NCI-H460 (cell line): Measurements from ENCODE around the gene BTG3. TPM values are rescaled to one million over a fixed set of nuclear protein-coding genes. Genes with fewer than 3 reads are reported as not detected.

Experiments used
- DNase-seq: peaks from one replicate; pipeline ENCODE4 v3.0.0-alpha.2; 2016; ENCODE audit warnings: low read depth; ENCODE audit errors: extremely low read depth
- polyA plus RNA-seq: library from polyadenylated mRNA; depleted of rRNA; stranded (reverse); fragments of >200 nt; gene quantifications from 2 replicates; pipeline ENCODE4 v1.2.3, GENCODE V29; 2014; cell fraction: nucleus; rRNA removed
- total RNA-seq: library from RNA; depleted of rRNA; stranded (reverse); fragments of >200 nt; shearing (Covaris generic); gene quantifications from 2 replicates; pipeline ENCODE4 v1.2.3, GENCODE V29; 2014; rRNA removed

BTG3 gene, protein sequence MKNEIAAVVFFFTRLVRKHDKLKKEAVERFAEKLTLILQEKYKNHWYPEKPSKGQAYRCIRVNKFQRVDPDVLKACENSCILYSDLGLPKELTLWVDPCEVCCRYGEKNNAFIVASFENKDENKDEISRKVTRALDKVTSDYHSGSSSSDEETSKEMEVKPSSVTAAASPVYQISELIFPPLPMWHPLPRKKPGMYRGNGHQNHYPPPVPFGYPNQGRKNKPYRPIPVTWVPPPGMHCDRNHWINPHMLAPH
- total RNA-seq, result 43.1 and 44.0 TPM in 2 replicates
- 60.7 and 100 TPM in 2 replicates for polyA plus RNA-seq

DNA sequence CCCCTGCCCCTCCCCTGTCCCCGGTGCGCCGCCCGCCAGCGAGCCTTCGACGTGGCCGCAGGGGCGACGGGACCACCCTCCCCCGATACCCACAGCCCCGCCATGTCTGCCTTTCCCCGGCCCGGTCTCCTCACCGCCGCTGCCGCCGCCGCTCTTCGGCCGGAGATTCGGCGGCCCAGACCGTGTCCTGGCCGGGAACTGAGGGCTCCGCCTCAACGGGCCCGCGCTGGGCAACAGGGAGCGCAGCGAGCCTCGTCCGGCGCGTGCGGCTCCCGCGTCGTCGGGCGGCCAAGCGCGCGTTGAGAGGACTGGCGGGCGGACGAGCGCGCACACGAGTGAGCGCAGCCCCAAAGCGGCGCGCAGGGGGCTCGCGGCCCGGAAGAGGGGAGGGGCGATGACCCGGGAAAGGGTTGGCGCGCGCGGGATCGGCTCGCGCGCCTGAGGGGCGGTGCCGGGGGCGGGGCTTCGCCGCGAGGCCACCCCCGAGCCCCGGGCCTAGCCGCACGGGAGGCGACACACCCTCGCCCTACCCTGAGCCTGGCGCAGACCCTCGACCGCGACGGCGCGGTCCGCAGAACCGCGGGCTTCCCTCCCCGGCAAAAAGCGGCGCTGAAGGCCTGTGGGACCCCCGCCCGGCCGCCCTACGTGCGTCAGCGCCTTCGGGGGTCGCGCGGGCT lies at the start of gene BTG3:
TSS of gene BTG3 (minus strand) at position 337 of the 677 bp plus-strand sequence. CDS start 3,757 bp downstream, outside the sequence.
- peak; percentile 68 for DNase-seq

DNA sequence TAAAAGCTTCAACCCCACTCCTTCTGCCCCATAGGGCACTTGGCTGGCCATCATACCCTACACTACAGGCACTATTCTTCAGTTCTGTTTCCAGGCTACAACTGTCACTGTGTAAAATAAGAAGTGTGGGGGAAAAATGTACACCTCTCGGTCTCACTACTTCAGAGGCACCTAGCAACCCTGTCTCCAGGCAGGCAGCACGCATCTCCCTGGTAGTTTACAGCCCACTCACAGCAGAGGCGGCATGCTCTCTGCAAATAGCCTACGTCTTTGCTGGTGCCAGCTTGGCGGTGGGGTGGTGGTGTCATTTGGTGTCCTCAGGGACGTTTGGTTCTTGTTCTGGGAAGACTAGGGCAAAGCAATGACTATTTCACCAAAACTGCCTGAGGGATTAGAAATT lies 48.2 kb upstream of the BTG3 start:
- no peak for DNase-seq

DNA sequence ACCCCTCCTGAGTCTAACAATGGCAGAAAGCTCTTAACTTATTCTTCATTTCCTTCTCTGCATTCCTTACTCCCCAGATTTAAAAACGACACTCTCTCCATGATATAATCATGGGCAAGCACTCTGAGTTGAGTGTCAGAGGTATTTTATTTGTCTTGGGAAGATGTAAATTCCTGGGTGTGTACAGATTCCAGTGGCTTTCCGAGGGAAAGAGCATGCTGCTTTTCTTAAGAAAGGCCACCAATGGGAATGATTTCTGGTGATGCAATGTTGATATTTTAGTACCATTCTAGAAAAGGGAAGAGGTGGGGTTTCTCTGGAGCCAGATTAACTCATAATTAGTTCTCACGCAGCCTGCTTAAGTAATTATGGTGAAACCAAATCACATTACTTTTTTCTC lies 47.8 kb upstream of the BTG3 start:
- DNase-seq, result no peak

DNA sequence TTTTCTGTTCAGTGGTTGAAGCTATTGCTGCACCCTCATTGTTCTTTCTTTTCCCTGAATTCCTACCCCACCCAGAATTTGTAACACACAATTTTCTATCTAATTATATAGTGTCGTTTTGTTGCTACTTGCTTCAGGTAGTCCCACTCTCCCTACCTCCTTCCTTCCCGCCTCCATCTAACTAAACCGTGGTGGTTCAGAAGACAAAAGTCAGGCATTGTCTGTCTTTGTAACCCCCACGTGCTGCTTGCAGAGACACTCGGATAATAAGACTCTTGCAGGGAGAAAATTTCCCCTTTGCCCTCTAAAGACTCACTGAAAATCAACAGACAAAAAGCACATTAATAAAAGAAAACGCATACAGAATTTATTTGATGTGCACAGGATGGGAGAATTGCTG lies 46.2 kb upstream of the BTG3 start:
- no peak for DNase-seq

DNA sequence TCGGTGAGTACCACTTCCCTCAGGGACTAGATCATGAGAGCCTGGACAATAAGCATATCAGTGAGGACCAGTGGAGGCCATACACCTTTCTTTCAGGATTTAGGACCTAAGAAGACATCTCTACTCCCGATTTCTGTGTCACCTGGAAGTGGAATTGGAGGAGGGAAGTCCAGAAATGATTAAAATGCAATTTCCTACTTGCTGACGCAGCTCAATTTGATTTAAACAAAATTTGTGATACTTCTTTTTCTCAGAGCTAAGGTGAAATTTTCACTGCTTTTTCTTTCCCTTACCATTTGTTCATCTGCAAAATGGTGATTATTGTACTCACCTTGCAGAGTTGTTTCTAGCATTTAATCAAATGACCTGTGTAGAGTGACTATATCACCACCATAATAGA lies 38.8 kb upstream of the BTG3 start:
- DNase-seq, result no peak

DNA sequence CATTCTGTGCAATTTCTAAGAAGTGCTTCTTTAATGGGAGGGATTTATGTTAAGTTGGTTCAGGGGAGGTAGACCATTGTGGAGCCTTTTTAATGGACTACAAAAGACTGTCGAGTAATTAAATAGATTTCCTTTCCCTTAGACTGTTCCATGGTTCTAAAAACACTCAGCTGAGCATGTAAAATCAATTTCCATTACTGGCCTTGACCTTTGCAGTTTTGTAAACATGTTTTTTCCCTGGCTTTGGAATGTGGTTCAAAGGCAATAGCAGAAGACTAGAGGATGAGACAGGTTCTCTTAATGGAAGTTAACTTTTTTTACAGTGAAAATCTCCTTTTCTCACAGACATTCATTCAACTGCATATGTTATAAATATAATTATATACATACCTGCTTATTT lies 37.6 kb upstream of the BTG3 start:
- no peak for DNase-seq

DNA sequence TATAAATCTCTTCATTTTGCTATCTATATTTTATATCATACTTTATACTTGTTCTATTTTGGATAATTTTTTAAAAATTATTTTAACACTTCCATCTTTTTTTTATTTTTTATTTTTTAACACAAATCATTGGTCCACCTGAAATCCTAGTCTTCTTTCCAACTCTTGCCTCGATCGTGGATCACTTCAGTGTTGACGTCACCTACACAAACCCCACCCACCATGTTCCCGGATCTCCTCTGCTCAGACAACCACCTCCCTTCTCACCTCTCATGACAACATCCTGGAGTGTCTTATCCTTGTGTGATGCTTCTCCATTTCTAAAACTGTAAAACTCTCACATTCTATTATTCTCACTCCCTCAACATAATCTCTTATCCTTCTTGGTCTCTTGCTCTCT lies 34.1 kb upstream of the BTG3 start:
- no peak for DNase-seq

DNA sequence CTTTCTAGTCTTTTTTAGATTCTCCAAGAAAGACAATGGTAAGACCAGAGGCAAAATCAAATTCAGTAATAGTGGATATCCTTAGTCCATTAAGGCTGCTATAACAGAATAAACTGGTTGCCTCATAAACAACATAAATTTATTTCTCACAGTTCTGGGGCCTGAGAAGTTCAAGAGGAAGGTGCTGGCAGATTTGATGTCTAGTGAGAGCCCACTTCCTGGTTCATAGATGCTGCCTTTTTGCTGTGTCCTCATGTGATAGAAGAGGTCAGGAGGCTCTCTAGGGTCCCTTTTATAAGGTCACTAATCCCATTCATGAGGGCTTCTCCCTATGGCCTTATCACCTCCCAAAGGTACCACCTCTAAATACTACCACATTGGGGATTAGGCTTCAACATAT lies 31.5 kb upstream of the BTG3 start:
- no peak for DNase-seq

DNA sequence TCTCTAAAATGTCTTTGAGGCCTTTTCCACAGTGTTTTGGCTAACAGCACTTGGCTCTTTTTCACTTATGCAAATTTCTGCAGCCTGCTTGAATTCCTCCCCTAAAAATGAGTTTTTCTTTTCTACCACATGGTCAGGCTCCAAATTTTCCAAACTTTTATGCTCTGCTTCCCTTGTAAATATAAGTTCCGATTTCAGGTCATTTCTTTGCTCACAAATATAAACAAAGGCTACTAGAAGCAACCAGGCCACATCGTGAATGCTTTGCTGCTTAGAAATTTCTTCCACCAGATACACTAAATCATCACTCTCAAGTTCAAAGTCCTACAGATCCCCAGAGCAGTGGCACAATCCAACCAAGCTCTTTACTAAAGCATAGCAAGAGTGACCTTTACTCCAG lies 28.1 kb upstream of the BTG3 start:
- DNase-seq, result no peak

DNA sequence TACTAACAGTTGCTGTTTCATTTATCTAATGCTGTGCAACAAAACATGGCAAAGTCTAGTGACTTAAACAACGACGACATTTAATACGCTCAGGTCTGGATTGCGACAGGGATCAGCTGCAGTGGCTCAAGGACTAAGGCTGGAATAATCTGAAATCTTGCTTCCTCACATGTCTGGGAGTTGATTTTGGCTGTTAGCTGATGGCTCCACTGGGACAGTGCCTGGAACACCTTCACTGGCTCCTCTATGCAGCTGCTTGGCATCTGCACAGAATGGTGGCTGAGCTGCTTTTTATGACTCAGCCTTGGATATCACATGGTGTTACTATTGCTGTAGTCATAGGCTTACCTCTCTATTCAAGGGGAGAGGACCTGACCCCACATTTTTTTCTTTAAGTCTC lies 24.0 kb upstream of the BTG3 start:
- no peak for DNase-seq

DNA sequence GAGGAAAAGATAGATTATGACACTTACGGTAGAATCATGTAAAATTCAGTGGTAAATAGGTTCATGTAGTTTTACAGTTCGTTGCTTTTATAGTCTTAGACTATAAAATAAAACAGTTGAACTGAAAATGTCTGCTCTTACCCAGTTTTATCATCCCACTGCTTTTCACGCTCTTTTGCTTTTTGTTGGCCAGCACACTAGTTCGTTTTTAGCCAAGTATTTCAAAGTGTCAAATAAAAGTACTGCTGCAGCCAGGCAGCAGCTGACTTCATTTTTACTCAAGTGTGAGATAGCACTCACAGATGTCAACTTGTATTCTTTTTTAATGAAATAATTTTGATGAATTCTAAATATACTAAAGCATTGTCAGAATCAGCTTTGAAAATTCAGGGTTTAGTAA lies 18.5 kb upstream of the BTG3 start:
- no peak for DNase-seq

DNA sequence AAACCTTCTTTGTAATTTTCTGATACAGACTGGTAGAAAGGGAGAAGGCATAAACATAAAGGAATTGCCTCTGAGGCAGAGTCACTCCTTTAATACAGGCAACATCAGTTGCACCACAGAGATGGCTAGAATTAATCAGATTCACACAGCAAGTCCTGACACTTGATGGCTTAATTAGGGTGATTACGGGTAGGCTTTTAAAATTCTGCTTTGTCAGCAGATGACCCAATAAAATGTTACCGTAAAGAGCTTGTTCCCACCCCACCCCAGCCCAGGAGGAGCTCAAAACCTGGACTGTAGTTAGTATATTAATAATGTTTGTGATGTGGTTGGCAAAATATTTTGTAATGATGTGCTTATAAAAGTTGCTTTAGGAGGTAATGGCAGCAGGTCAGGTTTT lies 9.3 kb upstream of the BTG3 start:
- no peak for DNase-seq

DNA sequence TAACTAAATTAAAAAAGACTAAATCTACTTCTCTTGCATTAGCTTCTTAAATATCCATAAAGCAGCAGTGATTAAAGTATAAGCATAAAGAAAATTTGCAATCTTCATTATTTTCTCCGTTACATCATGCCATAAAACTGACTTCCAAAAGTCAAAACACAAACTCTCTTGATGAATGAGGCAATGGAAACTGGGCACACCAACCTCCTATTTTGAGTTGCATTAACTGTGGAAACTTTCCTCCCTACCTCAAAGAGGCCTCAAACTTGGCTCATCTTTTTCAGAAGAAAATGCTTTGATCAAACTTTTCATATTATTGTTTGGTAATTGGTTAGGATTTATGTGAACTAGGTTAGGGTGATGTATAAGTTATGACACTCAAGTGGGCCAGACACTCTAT lies 4.1 kb upstream of the BTG3 start:
- no peak for DNase-seq

DNA sequence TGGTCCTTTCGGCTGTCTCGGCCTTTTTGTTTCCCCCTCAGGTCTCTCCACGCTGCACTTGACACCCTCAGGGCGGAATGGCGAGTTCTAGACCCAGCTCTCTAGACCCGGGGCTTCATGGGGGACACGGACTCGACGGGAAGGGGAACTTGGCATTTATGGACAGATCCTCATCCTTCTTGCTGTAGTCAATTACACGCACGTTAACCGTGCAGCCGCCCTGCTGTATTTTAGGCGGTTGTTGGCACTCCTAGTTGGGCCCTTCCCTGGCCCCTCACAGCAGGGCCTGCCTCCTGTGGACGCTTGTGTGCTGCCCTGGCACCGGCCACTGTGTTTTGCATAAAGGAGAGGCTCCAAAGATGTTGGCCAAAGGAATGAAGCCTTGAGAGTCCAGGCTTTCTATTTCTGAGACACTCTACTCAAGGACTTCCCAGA lies 558 bp upstream of the BTG3 start:
- no peak for DNase-seq

DNA sequence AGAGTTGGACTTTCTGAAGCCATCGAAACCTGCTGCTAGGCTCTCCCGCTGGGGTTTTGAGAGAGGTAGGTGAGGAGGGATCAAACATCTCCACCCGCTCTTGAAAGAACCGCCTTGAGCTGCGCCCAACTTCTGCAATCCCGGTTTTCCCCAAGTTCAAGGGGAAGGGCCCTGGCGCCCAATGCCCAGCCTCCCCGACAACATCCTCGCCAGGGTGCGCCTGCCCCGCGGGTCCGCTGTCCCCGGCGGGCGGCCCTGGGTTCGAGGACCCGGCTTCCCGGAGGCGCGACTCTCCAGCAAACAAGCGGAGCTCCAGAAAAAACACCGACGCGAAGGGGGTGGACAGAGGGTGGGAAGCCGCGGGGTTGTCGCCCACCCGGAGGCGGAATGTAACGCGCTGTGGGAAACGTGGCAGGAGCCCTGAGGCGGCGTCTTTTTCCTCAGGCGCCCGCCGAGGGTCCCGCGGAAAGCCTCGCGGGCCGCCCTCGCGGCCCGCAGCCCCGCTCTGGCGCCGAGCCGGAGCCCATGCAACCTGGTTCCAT lies 607 bp downstream of the BTG3 start:
- no peak for DNase-seq

DNA sequence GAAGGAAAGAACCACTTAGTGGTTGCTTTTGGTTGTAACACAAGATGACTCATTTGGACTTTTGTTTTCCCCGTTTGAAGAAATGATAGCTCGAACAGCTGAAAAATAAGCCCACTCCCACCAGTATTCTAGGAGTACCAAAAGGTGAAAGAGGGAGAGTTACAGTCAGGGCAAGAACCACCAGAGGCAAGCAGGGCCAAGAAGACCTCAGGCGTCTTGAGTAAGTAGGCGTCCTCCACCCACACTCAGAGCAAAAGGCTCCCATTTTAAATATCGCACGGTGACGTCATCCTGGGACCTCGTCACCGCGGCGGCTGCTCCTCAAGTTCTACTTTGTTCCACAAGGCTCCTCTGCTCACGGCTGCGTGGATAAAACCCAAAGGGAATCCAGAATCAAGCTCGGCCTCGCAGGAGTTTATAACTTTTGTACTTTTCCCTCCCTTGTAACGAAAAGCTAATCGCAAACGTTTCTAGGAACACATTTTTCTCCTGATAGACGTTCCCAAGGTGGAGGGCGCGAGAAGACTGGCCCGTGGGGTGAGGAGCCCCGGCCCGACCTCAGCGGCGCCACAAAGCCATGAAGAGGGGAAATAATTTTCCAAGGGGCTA lies 1.2 kb downstream of the BTG3 start:
- DNase-seq, result peak; percentile 65

DNA sequence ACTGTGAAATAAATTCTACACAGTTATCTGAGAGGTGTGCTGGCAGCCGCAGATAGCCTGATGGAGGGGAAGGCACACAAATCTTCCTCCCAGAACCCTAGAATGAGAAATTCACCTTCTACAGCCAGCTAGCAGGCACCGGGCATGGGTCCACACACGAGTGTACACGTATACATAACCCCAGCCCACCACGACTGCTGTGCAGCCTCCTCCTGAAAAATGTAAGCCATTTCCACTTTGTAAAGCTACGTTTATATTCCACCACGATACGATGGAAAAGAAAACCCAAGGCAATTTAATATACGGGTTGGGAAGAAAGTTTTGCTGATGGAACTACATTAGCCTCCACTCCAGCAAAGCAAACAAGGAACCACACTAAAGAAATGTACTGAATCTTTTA lies 1.8 kb downstream of the BTG3 start:
- DNase-seq, result no peak

DNA sequence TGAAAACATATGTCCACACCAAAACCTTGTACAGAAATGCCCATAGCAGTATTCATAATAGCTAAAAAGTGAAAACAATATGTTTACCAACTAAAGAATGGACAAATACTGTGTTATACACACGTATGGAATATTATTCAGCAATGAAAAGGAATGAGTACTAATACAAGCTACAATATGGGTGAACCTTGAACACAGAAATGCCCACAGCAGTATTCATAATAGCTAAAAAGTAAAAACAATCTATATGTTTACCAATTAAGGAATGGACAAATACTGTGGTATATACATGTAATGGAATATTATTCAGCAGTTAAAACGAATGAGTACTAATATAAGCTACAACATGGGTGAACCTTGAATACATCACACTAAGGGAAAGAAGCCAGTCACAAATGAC lies 3.0 kb downstream of the BTG3 start:
- no peak for DNase-seq

DNA sequence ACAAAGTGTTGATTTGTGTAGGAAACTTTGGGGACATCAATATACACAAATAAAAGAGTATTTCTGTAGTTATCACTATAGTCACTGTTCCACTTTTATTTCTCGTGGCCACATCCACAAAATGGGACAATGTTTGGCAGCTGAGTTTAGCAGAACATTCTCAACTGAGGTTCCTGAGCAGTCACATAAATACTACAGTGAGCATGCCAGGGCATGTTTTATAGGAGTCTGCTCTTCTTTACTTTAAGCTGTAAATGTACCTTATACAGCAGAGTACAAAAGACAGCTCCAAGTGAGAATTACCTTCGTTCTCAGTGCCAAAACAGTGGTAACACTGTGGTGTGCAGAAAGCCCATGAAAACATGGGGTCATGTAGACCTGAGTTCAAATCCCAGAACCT lies 5.0 kb downstream of the BTG3 start:
- DNase-seq, result no peak

DNA sequence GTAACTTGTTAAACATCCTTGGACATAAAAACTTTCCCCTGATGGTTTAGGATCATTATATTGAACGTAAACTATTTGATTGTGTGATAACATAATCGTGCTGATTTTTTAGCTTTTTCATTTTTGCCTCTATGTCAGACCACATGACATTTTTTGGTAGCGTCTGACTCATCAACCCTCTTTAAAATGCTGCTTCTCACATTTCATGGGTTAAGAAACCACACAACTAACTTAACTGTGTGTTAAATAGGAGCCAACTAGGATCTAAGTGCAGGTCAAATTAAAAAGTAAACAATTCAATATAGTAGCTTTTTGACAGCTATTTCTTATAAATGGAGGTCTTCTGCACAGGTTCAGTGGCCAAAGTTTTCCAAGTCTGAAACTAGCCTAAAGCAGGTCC lies 9.8 kb downstream of the BTG3 start:
- DNase-seq, result no peak

DNA sequence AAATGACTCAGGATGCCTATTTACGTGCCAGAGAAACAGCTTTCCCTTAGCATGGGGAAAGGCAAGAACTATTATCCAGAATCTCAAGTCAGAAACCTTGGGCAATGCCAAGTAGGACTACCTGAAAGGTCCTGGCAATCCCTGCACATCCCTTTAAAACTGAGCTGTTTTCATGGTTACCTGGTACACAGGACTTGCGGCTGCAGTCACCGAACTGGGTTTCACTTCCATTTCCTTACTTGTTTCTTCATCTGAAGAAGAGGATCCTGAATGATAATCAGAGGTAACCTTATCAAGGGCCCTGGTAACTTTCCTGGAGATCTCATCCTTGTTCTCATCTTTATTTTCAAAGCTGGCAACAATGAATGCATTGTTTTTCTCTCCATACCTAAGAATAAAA lies 14.3 kb downstream of the BTG3 start:
- DNase-seq, result no peak

DNA sequence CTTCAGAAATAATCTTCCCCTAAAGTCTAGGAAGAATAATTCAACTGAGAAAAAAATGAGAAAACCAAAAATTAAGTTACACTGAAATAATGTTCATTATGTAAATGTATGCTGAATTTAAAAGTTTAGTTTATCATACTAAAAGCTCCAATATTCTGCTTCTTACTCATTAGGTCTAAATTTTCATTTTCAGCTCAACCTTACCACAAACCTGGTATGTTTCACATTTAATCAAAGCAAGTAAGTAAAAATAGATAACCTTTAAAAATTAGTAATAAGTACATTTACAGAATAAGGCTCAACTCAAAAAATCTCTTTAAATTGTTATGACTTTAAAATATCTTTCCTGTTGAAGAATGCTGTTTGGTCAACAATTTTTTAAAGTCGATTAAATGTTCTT lies 15.0 kb downstream of the BTG3 start:
- DNase-seq, result no peak
